Measurements from ENCODE around the gene RIPOR2. TPM values are rescaled to one million over a fixed set of nuclear protein-coding genes. Genes with fewer than 3 reads are reported as not detected.
A peak's percentile ranks its signal among the peaks of the same experiment; 100 is the strongest.

RIPOR2 gene
- total and polyA plus RNA-seq, 2 experiments from 2014 or later: 9.5 to 22.5 TPM

- TF ChIP-seq ZNF462 (CRISPR knock-in tag; IDR thresholded peaks at IDR 0.05): no peak
Measured at GRCh38 chr6:24968783-24969182, 33.0 kb upstream of the RIPOR2 start (continued).

GRCh38 chr6:24967211-24967610, 31.5 kb upstream of the RIPOR2 start:
- no peaks in the 10 kb centered on the region for H3F3A ChIP-seq (replicated peaks; ENCODE audit: low read depth)
- H3K9me2 ChIP-seq (ENCODE audit: insufficient read depth): peaks cover 15% of the 10 kb centered on the region
- Mint-ChIP-seq H3K27ac (no peak overlapping the region), H3K4me1 (peaks cover 18% of the 10 kb centered on the region), H3K9me3 (no peaks in the 10 kb centered on the region), H3K36me3 (ENCODE audit: low read depth) (no peaks in the 10 kb centered on the region), H3K4me3 (no peak overlapping the region), H3K27me3 (ENCODE audit: insufficient read depth, low read depth, poor library complexity) (peaks cover 8% of the 10 kb centered on the region)
- H3K27me3 ChIP-seq (ENCODE audit: insufficient read depth): no peaks in the 10 kb centered on the region
- no peak overlapping the region for H3K4me2 ChIP-seq
- DNase-seq (ENCODE audit: low spot score) (no peak), ATAC-seq (no peak)
- no peak overlapping the region for H3K27ac ChIP-seq (ENCODE audit: low read depth)
- H3K4me3 ChIP-seq: no peak overlapping the region
- H3K79me2 ChIP-seq (replicated peaks; ENCODE audit: insufficient read depth): no peaks in the 10 kb centered on the region
- H4K20me1 ChIP-seq (replicated peaks; ENCODE audit: insufficient read depth): no peaks in the 10 kb centered on the region
- 0 out of 2 replicates have a peak overlapping the region, but pooled peaks have one; percentile 33 for H2AFZ ChIP-seq
- H3K36me3 ChIP-seq (ENCODE audit: insufficient read depth): no peaks in the 10 kb centered on the region
- 0 out of 2 replicates have a peak, but pooled peaks cover 7% of the 10 kb centered on the region for H3K4me1 ChIP-seq (ENCODE audit: insufficient read depth)
- TF ChIP-seq POLR2AphosphoS5 (IDR thresholded peaks at IDR 0.05; ENCODE audit: low read depth): no peak
- no peak for TF ChIP-seq NANOG (IDR thresholded peaks at IDR 0.05; ENCODE audit: borderline replicate concordance)
- TF ChIP-seq ZNF462 (CRISPR knock-in tag; IDR thresholded peaks at IDR 0.05): no peak
- no peak for TF ChIP-seq ETS1 (IDR thresholded peaks at IDR 0.05)

Measured in GM23338 (cell line).